Mesothelial cell of epicardium (in vitro differentiated cells): ENCODE data around the gene PDE6G. TPM values are rescaled to one million over a fixed set of nuclear protein-coding genes. Genes with fewer than 3 reads are reported as not detected.

ENCODE experiments used
- DNase-seq, 2 experiments: peaks; one replicate each; pipeline ENCODE4 v3.0.0; 2021; ENCODE audit warnings: low spot score in 2 of 2; ENCODE audit not compliant: unreplicated experiment in 2 of 2
- H3K27ac Mint-ChIP-seq: 2 replicates; pipeline ENCODE4 v1.8.0; 2021; ENCODE audit warnings: mixed read lengths
- H3K27me3 Mint-ChIP-seq: 2 replicates; pipeline ENCODE4 v1.8.0; 2021; ENCODE audit warnings: low read depth, mixed read lengths
- H3K36me3 Mint-ChIP-seq: 2 replicates; pipeline ENCODE4 v1.8.0; 2021; ENCODE audit warnings: mixed read lengths
- H3K4me1 Mint-ChIP-seq: 2 replicates; pipeline ENCODE4 v1.8.0; 2021; ENCODE audit warnings: mixed read lengths
- H3K4me3 Mint-ChIP-seq: 2 replicates; pipeline ENCODE4 v1.8.0; 2021; ENCODE audit warnings: mild to moderate bottlenecking, moderate library complexity, mixed read lengths
- H3K9me3 Mint-ChIP-seq: 2 replicates; pipeline ENCODE4 v1.8.0; 2021; ENCODE audit warnings: mixed read lengths
- CTCF ChIP-seq: fragments of 200-600 bp; sonication (generic); IDR thresholded peaks from one replicate; pipeline ENCODE4 v1.5.0; 2021; ENCODE audit warnings: antibody characterized with exemption; ENCODE audit not compliant: unreplicated experiment
- total RNA-seq: library from RNA; stranded (reverse); gene quantifications from 3 replicates; pipeline ENCODE4 v1.2.1, GENCODE V29; 2021

PDE6G gene
- total RNA-seq, 1 donor from 2014 or later: 1.4 TPM

DNA sequence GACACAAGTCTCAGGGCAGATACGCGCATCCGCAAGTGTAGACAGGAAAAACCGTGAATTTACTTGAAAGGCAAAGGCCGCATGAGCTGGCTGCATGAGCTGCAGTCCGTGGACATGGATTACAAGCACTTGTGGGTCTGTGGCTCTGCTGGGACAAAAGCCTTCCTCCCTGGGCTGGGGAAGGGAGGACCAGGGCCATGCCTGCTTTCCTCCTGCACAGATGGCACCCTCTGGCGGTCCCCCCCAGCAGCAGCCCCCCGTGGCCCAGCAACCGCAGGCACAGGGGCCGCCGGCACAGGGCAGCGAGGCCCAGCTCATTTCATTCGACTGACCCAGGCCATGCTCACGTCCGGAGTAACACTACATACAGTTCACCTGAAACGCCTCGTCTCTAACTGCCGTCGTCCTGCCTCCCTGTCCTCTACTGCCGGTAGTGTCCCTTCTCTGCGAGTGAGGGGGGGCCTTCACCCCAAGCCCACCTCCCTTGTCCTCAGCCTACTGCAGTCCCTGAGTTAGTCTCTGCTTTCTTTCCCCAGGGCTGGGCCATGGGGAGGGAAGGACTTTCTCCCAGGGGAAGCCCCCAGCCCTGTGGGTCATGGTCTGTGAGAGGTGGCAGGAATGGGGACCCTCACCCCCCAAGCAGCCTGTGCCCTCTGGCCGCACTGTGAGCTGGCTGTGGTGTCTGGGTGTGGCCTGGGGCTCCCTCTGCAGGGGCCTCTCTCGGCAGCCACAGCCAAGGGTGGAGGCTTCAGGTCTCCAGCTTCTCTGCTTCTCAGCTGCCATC is 45.1 kb upstream of the PDE6G start:
- peaks cover 22% of the 10 kb centered on the region for H3K4me1 Mint-ChIP-seq
- no peaks in the 10 kb centered on the region for H3K27me3 Mint-ChIP-seq
- H3K36me3 Mint-ChIP-seq: peaks cover 36% of the 10 kb centered on the region
- peak overlapping the region; percentile 53 for H3K27ac Mint-ChIP-seq
- H3K9me3 Mint-ChIP-seq: no peaks in the 10 kb centered on the region
- DNase-seq: peak in 1 of 2 experiments; percentile 12
- peak overlapping the region; percentile 95 for H3K4me3 Mint-ChIP-seq
- TF ChIP-seq CTCF: no peak

DNA sequence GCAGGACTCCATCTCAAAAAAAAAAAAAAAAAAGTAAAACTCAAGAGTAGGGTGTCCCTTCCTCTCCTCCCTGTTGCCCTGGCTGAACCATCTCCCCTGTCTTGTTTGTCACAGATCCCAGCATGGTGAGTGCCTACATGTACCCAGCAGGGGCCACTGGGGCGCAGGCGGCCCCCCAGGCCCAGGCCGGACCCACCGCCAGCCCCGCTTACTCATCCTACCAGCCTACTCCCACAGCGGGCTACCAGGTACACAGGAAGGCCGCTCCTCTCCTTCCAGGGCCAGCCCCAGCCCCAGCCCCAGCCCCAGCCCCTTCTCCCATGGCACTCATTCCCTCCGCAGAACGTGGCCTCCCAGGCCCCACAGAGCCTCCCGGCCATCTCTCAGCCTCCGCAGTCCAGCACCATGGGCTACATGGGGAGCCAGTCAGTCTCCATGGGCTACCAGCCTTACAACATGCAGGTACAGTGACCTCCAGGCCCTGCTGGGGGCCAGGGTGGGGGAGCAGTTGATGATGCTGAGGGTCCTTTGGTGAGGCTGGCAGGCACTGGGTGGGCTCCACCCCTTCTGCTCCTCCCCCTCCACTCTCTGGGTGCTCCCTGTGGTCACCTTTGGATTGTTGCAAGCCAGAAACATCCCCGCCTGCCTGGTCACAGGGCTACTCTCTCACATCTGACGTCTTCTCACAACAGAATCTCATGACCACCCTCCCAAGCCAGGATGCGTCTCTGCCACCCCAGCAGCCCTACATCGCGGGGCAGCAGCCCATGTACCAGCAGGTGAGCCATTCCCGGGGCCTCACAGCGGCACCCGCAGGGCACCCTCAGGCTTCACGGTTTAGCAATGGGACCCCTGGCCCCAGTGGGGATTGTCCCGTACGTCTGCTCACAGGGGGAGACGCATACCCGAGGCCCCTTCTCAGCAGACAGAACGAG is 44.3 kb upstream of the PDE6G start:
- TF ChIP-seq CTCF: no peak
- Mint-ChIP-seq H3K27ac (no peak overlapping the region), H3K27me3 (no peaks in the 10 kb centered on the region), H3K9me3 (no peaks in the 10 kb centered on the region), H3K36me3 (peaks cover 29% of the 10 kb centered on the region), H3K4me3 (peak overlapping the region; percentile 95), H3K4me1 (peaks cover 22% of the 10 kb centered on the region)
- peak in 1 of 2 experiments; percentile 11 for DNase-seq

- TF ChIP-seq CTCF: no peak
- H3K4me1 Mint-ChIP-seq: peaks cover 13% of the 10 kb centered on the region
- H3K36me3 Mint-ChIP-seq: peaks cover 27% of the 10 kb centered on the region
- no peak for DNase-seq
- H3K27ac Mint-ChIP-seq: no peak overlapping the region
- no peaks in the 10 kb centered on the region for H3K9me3 Mint-ChIP-seq
- no peaks in the 10 kb centered on the region for H3K27me3 Mint-ChIP-seq
- no peak overlapping the region for H3K4me3 Mint-ChIP-seq
Observed at GRCh38 chr17:81697261-81698044, 41.1 kb upstream of the PDE6G start.

DNA sequence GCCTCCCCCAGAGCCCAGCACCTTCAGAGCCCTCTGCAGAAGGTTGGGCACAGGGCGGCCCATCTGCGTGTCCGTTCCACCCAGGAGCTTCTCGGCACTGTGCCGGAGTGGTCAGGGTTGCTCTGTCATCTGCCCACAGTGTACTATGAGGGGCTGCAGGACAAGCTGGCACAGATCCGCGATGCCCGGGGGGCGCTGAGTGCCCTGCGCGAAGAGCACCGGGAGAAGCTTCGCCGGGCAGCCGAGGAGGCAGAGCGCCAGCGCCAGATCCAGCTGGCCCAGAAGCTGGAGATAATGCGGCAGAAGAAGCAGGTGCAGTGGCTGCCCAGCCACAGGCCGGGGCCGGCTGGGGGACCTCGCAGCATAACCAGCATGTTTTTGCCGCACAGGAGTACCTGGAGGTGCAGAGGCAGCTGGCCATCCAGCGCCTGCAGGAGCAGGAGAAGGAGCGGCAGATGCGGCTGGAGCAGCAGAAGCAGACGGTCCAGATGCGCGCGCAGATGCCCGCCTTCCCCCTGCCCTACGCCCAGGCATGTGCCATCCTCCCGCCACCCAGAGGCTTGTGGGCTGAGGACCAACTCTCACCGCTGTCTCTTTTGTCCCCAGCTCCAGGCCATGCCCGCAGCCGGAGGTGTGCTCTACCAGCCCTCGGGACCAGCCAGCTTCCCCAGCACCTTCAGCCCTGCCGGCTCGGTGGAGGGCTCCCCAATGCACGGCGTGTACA is 40.0 kb upstream of the PDE6G start:
- H3K4me3 Mint-ChIP-seq: no peak overlapping the region
- no peak overlapping the region for H3K27ac Mint-ChIP-seq
- peaks cover 28% of the 10 kb centered on the region for H3K36me3 Mint-ChIP-seq
- peaks cover 4% of the 10 kb centered on the region for H3K4me1 Mint-ChIP-seq
- H3K9me3 Mint-ChIP-seq: no peaks in the 10 kb centered on the region
- no peaks in the 10 kb centered on the region for H3K27me3 Mint-ChIP-seq
- TF ChIP-seq CTCF: no peak
- no peak for DNase-seq

GRCh38 chr17:81695801-81696200 is 39.5 kb upstream of the PDE6G start:
- peaks cover 26% of the 10 kb centered on the region for H3K36me3 Mint-ChIP-seq
- no peak for DNase-seq
- no peak overlapping the region for H3K4me3 Mint-ChIP-seq
- peaks cover under 1% of the 10 kb centered on the region for H3K4me1 Mint-ChIP-seq
- H3K27ac Mint-ChIP-seq: no peak overlapping the region
- TF ChIP-seq CTCF: no peak
- no peaks in the 10 kb centered on the region for H3K9me3 Mint-ChIP-seq
- no peaks in the 10 kb centered on the region for H3K27me3 Mint-ChIP-seq
